OCI-LY1 (cell line): ENCODE results near the gene ATP11A.

Experiments
- H2AFZ ChIP-seq: fragments of 200-600 bp; sonication (generic), shearing (Covaris generic); 2 replicates; pipeline ENCODE4 v1.6.0; 2014; ENCODE audit warnings: antibody characterized with exemption, mild to moderate bottlenecking, low read length
- H3F3A ChIP-seq: fragments of 200-600 bp; sonication (generic), shearing (Covaris generic); 2 replicates; pipeline ENCODE4 v1.6.0; 2014; ENCODE audit warnings: mild to moderate bottlenecking, antibody characterized with exemption, low read length, moderate library complexity; ENCODE audit not compliant: insufficient read depth
- H3K27ac ChIP-seq: fragments of 200-600 bp; sonication (generic); 2 replicates; pipeline ENCODE4 v1.5.1; 2014; ENCODE audit warnings: low read length, mixed run types, mild to moderate bottlenecking, low read depth; ENCODE audit not compliant: poor library complexity, severe bottlenecking
- H3K27me3 ChIP-seq: fragments of 200-600 bp; sonication (generic); 2 replicates; pipeline ENCODE4 v1.6.0; 2014; ENCODE audit warnings: antibody characterized with exemption, mild to moderate bottlenecking, low read length, moderate library complexity; ENCODE audit not compliant: insufficient read depth
- H3K36me3 ChIP-seq: fragments of 200-600 bp; sonication (generic); 2 replicates; pipeline ENCODE4 v1.6.1; 2014; ENCODE audit warnings: mild to moderate bottlenecking, antibody characterized with exemption, low read length, moderate library complexity, mixed read lengths; ENCODE audit not compliant: insufficient read depth
- H3K4me1 ChIP-seq: fragments of 200-600 bp; sonication (generic); 2 replicates; pipeline ENCODE4 v1.5.1; 2014; ENCODE audit warnings: mild to moderate bottlenecking, low read length, moderate library complexity; ENCODE audit not compliant: insufficient read depth, severe bottlenecking
- H3K4me2 ChIP-seq: fragments of 200-600 bp; sonication (generic), shearing (Covaris generic); 2 replicates; pipeline ENCODE4 v1.6.1; 2014; ENCODE audit warnings: low read length
- H3K4me3 ChIP-seq: fragments of 200-600 bp; sonication (generic); 2 replicates; pipeline ENCODE4 v1.5.1; 2014; ENCODE audit warnings: low read length, low read depth, mild to moderate bottlenecking, mixed read lengths; ENCODE audit not compliant: poor library complexity, severe bottlenecking
- H3K79me2 ChIP-seq: fragments of 200-600 bp; shearing (Covaris generic); 2 replicates; pipeline ENCODE4 v1.6.1; 2016; ENCODE audit warnings: mixed run types, low read length, mixed read lengths; ENCODE audit not compliant: insufficient read depth
- H3K9ac ChIP-seq: fragments of 200-600 bp; sonication (generic), shearing (Covaris generic); 2 replicates; pipeline ENCODE4 v1.6.1; 2014; ENCODE audit warnings: mild to moderate bottlenecking, low read length, mixed read lengths
- H3K9me2 ChIP-seq: fragments of 200-600 bp; sonication (generic), shearing (Covaris generic); 2 replicates; pipeline ENCODE4 v1.6.1; 2014; ENCODE audit warnings: low read depth, mild to moderate bottlenecking, low read length, mixed read lengths
- H3K9me3 ChIP-seq: fragments of 200-600 bp; shearing (Covaris generic); 2 replicates; pipeline ENCODE4 v1.6.1; 2014; ENCODE audit warnings: low read length, mixed read lengths
- H4K20me1 ChIP-seq: fragments of 200-600 bp; sonication (generic), shearing (Covaris generic); 2 replicates; pipeline ENCODE4 v1.6.0; 2016; ENCODE audit warnings: mild to moderate bottlenecking, low read length; ENCODE audit not compliant: insufficient read depth
- CTCF ChIP-seq: fragments of 200-600 bp; sonication (generic), shearing (Covaris generic); IDR thresholded peaks from 2 replicates; pipeline ENCODE4 v1.5.1; 2017; ENCODE audit warnings: mild to moderate bottlenecking, antibody characterized with exemption, low read length, moderate library complexity, mixed read lengths
- EZH2 ChIP-seq: fragments of 200-600 bp; sonication (generic), shearing (Covaris generic); IDR thresholded peaks from 2 replicates; pipeline ENCODE4 v1.8.0; 2017; ENCODE audit warnings: borderline replicate concordance, mixed run types, mild to moderate bottlenecking, antibody characterized with exemption, low read length, moderate library complexity, mixed read lengths

The ATP11A gene

GRCh38 chr13:112793545-112794445 lies 104.0 kb downstream of the ATP11A start:
- TF ChIP-seq EZH2 (no peak), CTCF (no peak)
- Histone ChIP-seq H3K27ac (no peak overlapping the region), H3K9ac (no peak overlapping the region), H4K20me1 (no peaks in the 10 kb centered on the region), H3K27me3 (no peaks in the 10 kb centered on the region; the same call in 1 of the 2 replicates), H3K9me2 (no peaks in the 10 kb centered on the region), H3K36me3 (no peaks in the 10 kb centered on the region; the same call in 1 of the 2 replicates), H3K4me1 (no peaks in the 10 kb centered on the region), H2AFZ (no peak overlapping the region), H3K9me3 (no peaks in the 10 kb centered on the region), H3K4me3 (no peak overlapping the region), H3K79me2 (no peaks in the 10 kb centered on the region), H3K4me2 (no peak overlapping the region), H3F3A (no peaks in the 10 kb centered on the region)

- no peaks in the 10 kb centered on the region for H3K9me2 ChIP-seq
- H3K36me3 ChIP-seq: no peaks in the 10 kb centered on the region
- H3K9ac ChIP-seq: no peak overlapping the region
- no peak overlapping the region for H3K4me3 ChIP-seq
- H3F3A ChIP-seq: no peaks in the 10 kb centered on the region
- no peaks in the 10 kb centered on the region; the same call in 1 of the 2 replicates for H3K27me3 ChIP-seq
- TF ChIP-seq EZH2 (no peak), CTCF (no peak)
- no peaks in the 10 kb centered on the region for H3K9me3 ChIP-seq
- no peaks in the 10 kb centered on the region for H3K4me1 ChIP-seq
- H2AFZ ChIP-seq: no peak overlapping the region
- H3K27ac ChIP-seq: no peak overlapping the region
- H3K79me2 ChIP-seq: no peaks in the 10 kb centered on the region
- H4K20me1 ChIP-seq: no peaks in the 10 kb centered on the region
- H3K4me2 ChIP-seq: no peak overlapping the region
Observed at GRCh38 chr13:112795277-112795676, 105.4 kb downstream of the ATP11A start.

DNA sequence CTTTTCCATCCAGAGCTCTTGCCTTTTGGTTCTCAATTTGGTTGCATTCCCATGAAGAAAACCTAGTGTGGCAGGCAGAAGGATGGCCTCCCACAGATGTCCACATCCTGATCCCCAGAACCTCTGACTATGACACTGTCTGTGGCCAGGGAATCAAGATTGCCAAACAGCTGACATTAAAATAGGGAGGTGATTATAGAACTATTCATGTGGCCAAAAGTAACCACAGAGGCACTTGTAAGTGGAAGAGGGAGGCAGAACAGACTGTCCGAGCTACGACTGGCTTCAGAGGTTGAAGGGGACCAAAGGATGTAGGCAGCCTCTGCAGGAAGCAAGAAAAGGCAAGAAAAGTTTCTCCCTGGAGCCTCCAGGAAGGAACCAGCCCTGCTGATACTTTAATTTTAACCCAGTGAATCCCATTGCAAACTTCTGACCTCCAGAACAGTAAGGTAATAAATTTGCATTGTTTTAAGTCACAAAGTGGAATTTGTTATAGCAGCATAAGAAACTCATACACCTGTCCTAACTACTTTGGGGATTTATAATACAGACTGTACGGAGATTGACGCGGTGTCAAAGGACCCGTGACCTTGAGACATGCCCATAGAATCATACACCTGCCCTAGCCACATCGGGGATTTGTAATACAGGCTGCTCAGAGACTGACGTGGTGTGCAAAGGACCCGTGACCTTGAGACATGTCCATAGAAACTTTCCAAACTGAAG lies 106.5 kb downstream of the ATP11A start:
- no peak for TF ChIP-seq EZH2
- no peak for TF ChIP-seq CTCF
- Histone ChIP-seq H3K79me2 (no peaks in the 10 kb centered on the region), H3K4me2 (no peak overlapping the region), H4K20me1 (no peaks in the 10 kb centered on the region), H2AFZ (no peak overlapping the region), H3K4me3 (no peak overlapping the region), H3K9me3 (no peaks in the 10 kb centered on the region), H3K36me3 (no peaks in the 10 kb centered on the region), H3K9me2 (no peaks in the 10 kb centered on the region), H3K27ac (no peak overlapping the region), H3K4me1 (no peaks in the 10 kb centered on the region), H3K9ac (no peak overlapping the region), H3F3A (no peaks in the 10 kb centered on the region), H3K27me3 (no peaks in the 10 kb centered on the region)
